Measurements from ENCODE around the gene NELFCD.

NELFCD gene

GRCh38 chr20:59006167-59006863 is 25.3 kb downstream of the NELFCD start:
- Histone ChIP-seq H3K27me3 (ENCODE audit: control insufficient read depth, insufficient read depth, low read length) (no peaks in the 10 kb centered on the region), H2AFZ (peak overlapping the region; percentile 92), H3K4me2 (ENCODE audit: low read length) (peak overlapping the region; percentile 99), H3K79me2 (peaks cover 12% of the 10 kb centered on the region), H3K27ac (peak overlapping the region; percentile 56), H3K4me3 (ENCODE audit: low read depth, low read length) (peak overlapping the region; percentile 88), H3K9me3 (ENCODE audit: control insufficient read depth, low read length) (no peaks in the 10 kb centered on the region), H3K36me3 (ENCODE audit: control insufficient read depth, insufficient read depth, low read length) (no peaks in the 10 kb centered on the region), H3K9ac (peak overlapping the region; percentile 78), H3K4me1 (peaks cover 17% of the 10 kb centered on the region)
- TF ChIP-seq CTCF (IDR thresholded peaks at IDR 0.05), result no peak

GRCh38 chr20:59006864-59007664 is 26.0 kb downstream of the NELFCD start, which contains the start of gene CTSZ:
Gene CTSZ (minus strand): TSS chr20:59007254. CDS start chr20:59007128, 126 bp downstream.
- no peaks in the 10 kb centered on the region for H3K36me3 ChIP-seq (ENCODE audit: control insufficient read depth, insufficient read depth, low read length)
- TF ChIP-seq CTCF (IDR thresholded peaks at IDR 0.05), result no peak
- H2AFZ ChIP-seq, result peak within 1 kb of the TSS; percentile 92
- H3K27ac ChIP-seq, result peak within 1 kb of the TSS; percentile 56
- peak within 1 kb of the TSS; percentile 99 for H3K4me2 ChIP-seq (ENCODE audit: low read length)
- H3K9ac ChIP-seq, result peak within 1 kb of the TSS; percentile 78
- no peaks in the 10 kb centered on the region for H3K27me3 ChIP-seq (ENCODE audit: control insufficient read depth, insufficient read depth, low read length)
- peaks cover 17% of the 10 kb centered on the region for H3K4me1 ChIP-seq
- no peaks in the 10 kb centered on the region for H3K9me3 ChIP-seq (ENCODE audit: control insufficient read depth, low read length)
- H3K79me2 ChIP-seq, result peaks cover 12% of the 10 kb centered on the region
- H3K4me3 ChIP-seq (ENCODE audit: low read depth, low read length), result peak within 1 kb of the TSS; percentile 88

- Histone ChIP-seq H3K9me3 (ENCODE audit: control insufficient read depth, low read length) (no peaks in the 10 kb centered on the region), H3K9ac (no peak overlapping the region), H3K27me3 (ENCODE audit: control insufficient read depth, insufficient read depth, low read length) (no peaks in the 10 kb centered on the region), H3K4me2 (ENCODE audit: low read length) (peak overlapping the region; percentile 99), H3K27ac (peak overlapping the region; percentile 52), H3K36me3 (ENCODE audit: control insufficient read depth, insufficient read depth, low read length) (no peaks in the 10 kb centered on the region), H3K4me1 (peaks cover 17% of the 10 kb centered on the region), H3K79me2 (peaks cover 12% of the 10 kb centered on the region), H2AFZ (peak overlapping the region; percentile 92), H3K4me3 (ENCODE audit: low read depth, low read length) (peak overlapping the region; percentile 88)
- TF ChIP-seq CTCF (IDR thresholded peaks at IDR 0.05), result no peak
Measured at GRCh38 chr20:59007665-59008511, 26.8 kb downstream of the NELFCD start.

- Histone ChIP-seq H3K4me3 (ENCODE audit: low read depth, low read length) (no peak overlapping the region), H3K79me2 (peaks cover 12% of the 10 kb centered on the region), H3K27me3 (ENCODE audit: control insufficient read depth, insufficient read depth, low read length) (no peaks in the 10 kb centered on the region), H3K4me2 (ENCODE audit: low read length) (no peak overlapping the region), H3K27ac (no peak overlapping the region), H3K36me3 (ENCODE audit: control insufficient read depth, insufficient read depth, low read length) (no peaks in the 10 kb centered on the region), H3K4me1 (peaks cover 19% of the 10 kb centered on the region), H3K9me3 (ENCODE audit: control insufficient read depth, low read length) (no peaks in the 10 kb centered on the region), H3K9ac (no peak overlapping the region), H2AFZ (no peak overlapping the region)
- TF ChIP-seq CTCF (IDR thresholded peaks at IDR 0.05), result no peak
Measured at GRCh38 chr20:59008715-59009336, 27.8 kb downstream of the NELFCD start.
